PC-9 (cell line): ENCODE measurements around the gene SERPING1. TPM values are rescaled to one million over a fixed set of nuclear protein-coding genes. Genes with fewer than 3 reads are reported as not detected.
A peak's percentile ranks its signal among the peaks of the same experiment; 100 is the strongest.

ENCODE experiments used
- BruUV-seq: library from RNA; stranded (reverse); fragments of 400-500 nt; replicated peaks from 2 replicates; lab custom pipeline; 2021; lab: Mats Ljungman, UMichigan
- CTCF ChIA-PET: fragments of 300-600 bp; sonication (Branson Sonifier 250); formaldehyde crosslinking; loops from one replicate; lab custom pipeline; 2022; ENCODE audit warnings: antibody characterized with exemption; lab: Charles Lee
- POLR2A ChIA-PET: fragments of 300-600 bp; sonication (Branson Sonifier 250); formaldehyde crosslinking; loops from one replicate; lab custom pipeline; 2022; ENCODE audit warnings: antibody characterized with exemption; ENCODE audit not compliant: unreplicated experiment; lab: Charles Lee
- DNase-seq, 2 experiments: peaks; one replicate each; pipeline versions ENCODE4 v3.0.0 to v3.0.0-alpha.2; 2015 to 2022; ENCODE audit warnings: mixed read lengths in 1 of 2
- H2AFZ ChIP-seq: fragments of 200-600 bp; sonication (generic); 2 replicates; pipeline ENCODE4 v1.8.1; 2017; ENCODE audit warnings: antibody characterized with exemption
- H3F3A ChIP-seq: fragments of 200-600 bp; sonication (generic); 2 replicates; pipeline ENCODE4 v1.8.1; 2017; ENCODE audit warnings: antibody characterized with exemption, mild to moderate bottlenecking, low read depth; ENCODE audit not compliant: insufficient read depth
- H3K27ac ChIP-seq: fragments of 200-600 bp; sonication (generic); 2 replicates; pipeline ENCODE4 v1.6.1; 2016; ENCODE audit warnings: mixed run types
- H3K27me3 ChIP-seq: fragments of 200-600 bp; sonication (generic); 2 replicates; pipeline ENCODE4 v1.6.1; 2016; ENCODE audit warnings: low read depth, mixed run types; ENCODE audit not compliant: insufficient read depth
- H3K36me3 ChIP-seq: fragments of 200-600 bp; sonication (generic); 2 replicates; pipeline ENCODE4 v1.6.1; 2016; ENCODE audit warnings: low read depth, mixed run types
- H3K4me1 ChIP-seq: fragments of 200-600 bp; sonication (generic); replicated peaks from 2 replicates; pipeline ENCODE4 v1.6.1; 2016; ENCODE audit warnings: mixed run types; ENCODE audit not compliant: insufficient read depth
- H3K4me2 ChIP-seq: fragments of 200-600 bp; sonication (generic); 2 replicates; pipeline ENCODE4 v1.6.1; 2017; ENCODE audit warnings: mixed run types
- H3K4me3 ChIP-seq: fragments of 200-600 bp; sonication (generic); 2 replicates; pipeline ENCODE4 v1.6.1; 2016; ENCODE audit warnings: mixed run types
- H3K79me2 ChIP-seq: fragments of 200-600 bp; sonication (generic); 2 replicates; pipeline ENCODE4 v1.6.1; 2017; ENCODE audit warnings: low read depth, mixed run types
- H3K9me2 ChIP-seq: fragments of 200-600 bp; sonication (generic); 2 replicates; pipeline ENCODE4 v1.8.1; 2017; ENCODE audit warnings: mild to moderate bottlenecking; ENCODE audit not compliant: insufficient read depth
- H3K9me3 ChIP-seq: fragments of 200-600 bp; sonication (generic); 2 replicates; pipeline ENCODE4 v1.8.1; 2016; ENCODE audit warnings: low read depth; ENCODE audit not compliant: insufficient read depth
- H4K20me1 ChIP-seq: fragments of 200-600 bp; sonication (generic); 2 replicates; pipeline ENCODE4 v1.8.1; 2017; ENCODE audit not compliant: insufficient read depth
- CTCF ChIP-seq: fragments of 200-600 bp; sonication (generic); conservative IDR thresholded peaks from 2 replicates; pipeline ENCODE4 v1.6.1; 2017; ENCODE audit warnings: mixed run types, antibody characterized with exemption, mild to moderate bottlenecking, moderate library complexity
- EZH2 ChIP-seq: fragments of 200-600 bp; sonication (generic); IDR thresholded peaks from 2 replicates; pipeline ENCODE4 v1.8.0; 2017; ENCODE audit warnings: antibody characterized with exemption, low read depth
- intact Hi-C: fragments of 100-400 bp; cut with micrococcal nuclease; formaldehyde crosslinking; loops from one replicate; pipeline ENCODE4 v1.10.0; 2022; ENCODE audit not compliant: unreplicated experiment
- total RNA-seq: library from RNA; stranded (reverse); gene quantifications from 2 replicates; pipeline ENCODE4 v1.2.3, GENCODE V29; 2021

SERPING1 gene
- total RNA-seq, 1 experiment from 2014 or later: 3.1 TPM

GRCh38 chr11:57656885-57657193, 59.4 kb downstream of the SERPING1 start:
- H3K36me3 ChIP-seq: peaks cover 21% of the 10 kb centered on the region; the same call in 1 of the 2 replicates
- ChIA-PET CTCF (no interaction called here), POLR2A (interaction anchor here (1.0 kb wide), 1 partner anchor 13 kb away, joined by 12 read pairs; no protein-coding TSS in a partner anchor)
- intact Hi-C loops: loop anchor here (1.0 to 5.0 kb wide), 3 partner anchors 10 to 921 kb away; partner anchors contain the start of gene TIMM10
- DNase-seq: no peak
- TSS peak; percentile 99 for BruUV-seq
- no peaks in the 10 kb centered on the region for H3K27me3 ChIP-seq
- peaks cover 9% of the 10 kb centered on the region; the same call in 1 of the 2 replicates for H3F3A ChIP-seq
- peaks cover 7% of the 10 kb centered on the region for H3K4me1 ChIP-seq
- H3K9me3 ChIP-seq: no peaks in the 10 kb centered on the region
- peak overlapping the region; percentile 96 for H3K4me3 ChIP-seq
- H3K27ac ChIP-seq: peak overlapping the region; percentile 17; the same call in 1 of the 2 replicates
- peak overlapping the region; percentile 97 for H3K4me2 ChIP-seq
- no peaks in the 10 kb centered on the region for H3K9me2 ChIP-seq
- H4K20me1 ChIP-seq: no peaks in the 10 kb centered on the region
- peak overlapping the region; percentile 80 for H2AFZ ChIP-seq
- TF ChIP-seq CTCF: 0 out of 2 replicates have a peak, but pooled peaks have one; percentile 5
- TF ChIP-seq EZH2: no peak
- peaks cover 27% of the 10 kb centered on the region for H3K79me2 ChIP-seq

- ChIA-PET CTCF (no interaction called here), POLR2A (no interaction called here)
Observed at GRCh38 chr11:57657194-57658022, 59.9 kb downstream of the SERPING1 start, which contains the start of gene CLP1. Gene CLP1 (plus strand): TSS chr11:57657762. CDS start chr11:57659477, 1,715 bp downstream.

More at GRCh38 chr11:57657194-57658022, 59.9 kb downstream of the SERPING1 start, which contains the start of gene CLP1:
- H3K27ac ChIP-seq: peak within 1 kb of the TSS; percentile 25
- no peaks in the 10 kb centered on the region for H3K9me2 ChIP-seq
- H3F3A ChIP-seq: peaks cover 15% of the 10 kb centered on the region; the same call in 1 of the 2 replicates
- peak within 1 kb of the TSS; percentile 96 for H3K4me3 ChIP-seq
- H3K79me2 ChIP-seq: peaks cover 27% of the 10 kb centered on the region
- H3K4me2 ChIP-seq: peak within 1 kb of the TSS; percentile 97
- H3K4me1 ChIP-seq: peaks cover 7% of the 10 kb centered on the region
- H4K20me1 ChIP-seq: no peaks in the 10 kb centered on the region
- H3K27me3 ChIP-seq: no peaks in the 10 kb centered on the region
- H3K36me3 ChIP-seq: peaks cover 26% of the 10 kb centered on the region; the same call in 1 of the 2 replicates
- peak within 1 kb of the TSS; percentile 81 for H2AFZ ChIP-seq
- no TSS peak for BruUV-seq
- peak; percentile 98 to 100 for DNase-seq
- intact Hi-C loops: loop anchor here (1.0 to 5.0 kb wide), 3 partner anchors 10 to 921 kb away; partner anchors contain the start of gene TIMM10
- H3K9me3 ChIP-seq: no peaks in the 10 kb centered on the region
- TF ChIP-seq EZH2: no peak
- TF ChIP-seq CTCF: peak; percentile 13; the same call in 1 of the 2 replicates
